ENCODE data around the gene NRXN3. TPM values are rescaled to one million over a fixed set of nuclear protein-coding genes. Genes with fewer than 3 reads are reported as not detected.

Gene NRXN3
- total RNA-seq, 4 donors from 2014 or later = 4.1 to 11.9 (median 5.8) TPM

DNA sequence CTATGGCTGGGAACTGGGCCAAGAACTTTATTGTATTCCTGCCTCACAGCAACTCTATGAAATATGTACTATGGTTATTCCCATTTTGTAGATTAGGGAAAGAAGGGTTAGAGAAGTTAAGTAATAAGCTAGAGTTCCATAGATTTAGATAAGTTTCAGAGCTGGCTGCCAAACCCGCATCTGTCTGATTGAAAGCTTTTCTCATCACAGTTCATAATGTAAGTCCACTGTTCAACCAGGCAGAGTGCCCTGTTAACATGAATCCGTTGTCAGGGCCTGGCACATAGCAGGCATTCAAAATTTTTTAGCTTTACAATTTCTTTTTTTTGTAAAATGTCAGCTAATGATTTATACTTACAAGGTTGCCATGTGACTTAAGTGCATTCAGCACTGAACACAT is 467.3 kb downstream of the NRXN3 start:
- intact Hi-C loops (cut with DNase I; ENCODE audit: low total_unique reads) = no loop called here
- Histone ChIP-seq H3K4me3 (no peak overlapping the region), H3K4me1 (no peaks in the 10 kb centered on the region), H3K9me3 (no peaks in the 10 kb centered on the region), H3K27me3 (no peaks in the 10 kb centered on the region), H3K27ac (no peak overlapping the region), H3K36me3 (no peaks in the 10 kb centered on the region)
- in situ Hi-C loops (cut with MboI; ENCODE audit: low pct_ligation_motif_present in 1 of 4, low pct_unique_long_range_greater_than_20kb in 1 of 4, low sequenced_read_pairs in 3 of 4) = no loop called here
- TF ChIP-seq EP300 (IDR thresholded peaks at IDR 0.05; ENCODE audit: low read depth) = no peak
- no peak for TF ChIP-seq POLR2AphosphoS5 (IDR thresholded peaks at IDR 0.05)
- no peak for TF ChIP-seq POLR2A (IDR thresholded peaks at IDR 0.05)
- TF ChIP-seq, protein P1, sequence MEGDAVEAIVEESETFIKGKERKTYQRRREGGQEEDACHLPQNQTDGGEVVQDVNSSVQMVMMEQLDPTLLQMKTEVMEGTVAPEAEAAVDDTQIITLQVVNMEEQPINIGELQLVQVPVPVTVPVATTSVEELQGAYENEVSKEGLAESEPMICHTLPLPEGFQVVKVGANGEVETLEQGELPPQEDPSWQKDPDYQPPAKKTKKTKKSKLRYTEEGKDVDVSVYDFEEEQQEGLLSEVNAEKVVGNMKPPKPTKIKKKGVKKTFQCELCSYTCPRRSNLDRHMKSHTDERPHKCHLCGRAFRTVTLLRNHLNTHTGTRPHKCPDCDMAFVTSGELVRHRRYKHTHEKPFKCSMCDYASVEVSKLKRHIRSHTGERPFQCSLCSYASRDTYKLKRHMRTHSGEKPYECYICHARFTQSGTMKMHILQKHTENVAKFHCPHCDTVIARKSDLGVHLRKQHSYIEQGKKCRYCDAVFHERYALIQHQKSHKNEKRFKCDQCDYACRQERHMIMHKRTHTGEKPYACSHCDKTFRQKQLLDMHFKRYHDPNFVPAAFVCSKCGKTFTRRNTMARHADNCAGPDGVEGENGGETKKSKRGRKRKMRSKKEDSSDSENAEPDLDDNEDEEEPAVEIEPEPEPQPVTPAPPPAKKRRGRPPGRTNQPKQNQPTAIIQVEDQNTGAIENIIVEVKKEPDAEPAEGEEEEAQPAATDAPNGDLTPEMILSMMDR (IDR thresholded peaks at IDR 0.05) = no peak
- DNase-seq = no peak
- WGBS, 2 donors (ENCODE audit: low coverage in 1 of 2) = 60 to 74% methylated on average over 2 of the region's 2 CpGs

DNA sequence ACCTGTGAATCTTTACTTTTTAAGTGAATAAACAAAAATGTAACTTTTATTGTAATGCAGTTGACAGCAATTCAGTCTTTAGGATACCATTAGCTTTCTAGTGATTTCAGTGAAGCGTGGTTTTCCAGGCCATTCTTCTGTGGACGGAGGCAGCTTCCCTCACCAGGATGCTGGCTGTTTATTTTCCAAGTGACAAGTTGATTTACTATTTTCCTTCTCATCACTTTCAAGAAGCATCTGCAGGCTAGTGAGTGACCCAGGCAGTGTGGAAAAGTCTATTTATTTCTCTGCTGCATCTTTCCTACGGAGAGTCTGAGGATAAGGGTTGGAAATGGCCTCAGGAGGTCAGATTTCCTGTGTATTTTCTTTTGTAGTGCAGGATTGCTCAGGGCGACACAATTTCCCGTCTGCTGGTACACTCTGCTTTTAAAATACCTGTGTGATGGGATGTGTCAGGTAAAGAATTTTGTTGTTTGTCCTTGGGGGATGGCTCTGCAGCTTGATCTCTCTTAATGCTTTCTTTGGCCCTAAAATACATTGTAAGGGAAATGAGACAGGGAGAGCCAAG is 467.8 kb downstream of the NRXN3 start:
- intact Hi-C loops (cut with DNase I; ENCODE audit: low total_unique reads) (no loop called here), in situ Hi-C loops (cut with MboI; ENCODE audit: low pct_ligation_motif_present in 1 of 4, low pct_unique_long_range_greater_than_20kb in 1 of 4, low sequenced_read_pairs in 3 of 4) (no loop called here)
- Histone ChIP-seq H3K4me1 (no peaks in the 10 kb centered on the region), H3K36me3 (no peaks in the 10 kb centered on the region), H3K4me3 (no peak overlapping the region), H3K27ac (no peak overlapping the region), H3K9me3 (no peaks in the 10 kb centered on the region), H3K27me3 (no peaks in the 10 kb centered on the region)
- no peak for DNase-seq
- WGBS, 2 donors (ENCODE audit: low coverage in 1 of 2) = 51 to 52% methylated on average over 4 to 5 of the region's 5 CpGs
- TF ChIP-seq POLR2A (IDR thresholded peaks at IDR 0.05) (no peak), EP300 (IDR thresholded peaks at IDR 0.05; ENCODE audit: low read depth) (no peak), POLR2AphosphoS5 (IDR thresholded peaks at IDR 0.05) (no peak)
- TF ChIP-seq, protein P1 (IDR thresholded peaks at IDR 0.05) = no peak

DNA sequence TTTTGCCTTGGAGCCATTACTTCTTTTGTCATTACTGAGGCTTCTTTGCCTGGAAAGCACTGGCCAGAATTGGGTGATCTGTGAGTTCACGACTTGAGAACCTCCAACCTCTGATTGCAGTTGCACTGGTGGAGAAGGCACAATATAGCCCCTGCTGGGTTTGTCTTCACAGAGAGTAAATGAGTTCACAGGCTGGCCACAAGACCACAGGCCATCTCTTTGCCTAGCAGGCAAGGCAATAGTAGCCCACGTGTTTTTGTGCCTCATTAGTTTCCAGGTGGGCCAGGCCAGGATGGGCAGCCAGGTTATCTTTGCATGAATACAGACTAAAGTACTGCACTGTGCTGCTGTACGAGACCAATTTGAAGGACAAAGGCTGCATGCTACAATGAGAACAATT is 468.8 kb downstream of the NRXN3 start:
- in situ Hi-C loops (cut with MboI; ENCODE audit: low pct_ligation_motif_present in 1 of 4, low pct_unique_long_range_greater_than_20kb in 1 of 4, low sequenced_read_pairs in 3 of 4) = no loop called here
- 0 to 68% methylated on average over 1 to 3 of the region's 3 CpGs for WGBS, 2 donors (ENCODE audit: low coverage in 1 of 2)

DNA sequence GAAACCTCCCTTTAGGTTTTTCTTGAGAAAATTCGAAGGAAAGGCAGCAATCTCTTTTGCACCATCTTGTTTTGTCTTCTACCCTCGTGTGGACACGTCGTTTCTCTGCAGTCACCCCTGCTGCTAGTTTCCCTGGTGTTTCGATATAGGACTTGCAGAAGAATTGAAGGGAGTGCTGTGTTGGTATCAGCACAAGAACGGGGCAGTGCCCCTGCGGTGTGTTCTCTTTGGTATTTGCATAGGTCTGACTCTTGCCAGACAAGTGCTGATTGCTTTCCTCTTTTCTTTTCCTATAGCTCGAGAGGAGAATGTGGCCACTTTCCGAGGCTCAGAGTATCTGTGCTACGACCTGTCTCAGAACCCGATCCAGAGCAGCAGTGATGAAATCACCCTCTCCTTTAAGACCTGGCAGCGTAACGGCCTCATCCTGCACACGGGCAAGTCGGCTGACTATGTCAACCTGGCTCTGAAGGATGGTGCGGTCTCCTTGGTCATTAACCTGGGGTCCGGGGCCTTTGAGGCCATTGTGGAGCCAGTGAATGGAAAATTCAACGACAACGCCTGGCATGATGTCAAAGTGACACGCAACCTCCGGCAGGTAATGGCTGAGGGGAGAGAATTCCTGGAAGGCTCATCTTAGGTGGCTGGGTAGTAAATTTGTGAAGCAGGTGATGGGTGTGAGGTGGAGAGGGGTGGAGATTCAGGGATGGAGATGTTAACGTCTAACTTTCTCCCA is 474.8 kb downstream of the NRXN3 start:
- no peaks in the 10 kb centered on the region for H3K36me3 ChIP-seq
- no peak overlapping the region for H3K27ac ChIP-seq
- intact Hi-C loops (cut with DNase I; ENCODE audit: low total_unique reads) = no loop called here
- H3K27me3 ChIP-seq = no peaks in the 10 kb centered on the region
- H3K4me1 ChIP-seq = no peaks in the 10 kb centered on the region
- H3K9me3 ChIP-seq = no peaks in the 10 kb centered on the region
- TF ChIP-seq EP300 (IDR thresholded peaks at IDR 0.05; ENCODE audit: low read depth) (no peak), POLR2A (IDR thresholded peaks at IDR 0.05) (no peak)
- TF ChIP-seq, protein P1 (IDR thresholded peaks at IDR 0.05) = no peak
- DNase-seq = no peak
- no peak overlapping the region for H3K4me3 ChIP-seq
- in situ Hi-C loops (cut with MboI; ENCODE audit: low pct_ligation_motif_present in 1 of 4, low pct_unique_long_range_greater_than_20kb in 1 of 4, low sequenced_read_pairs in 3 of 4) = no loop called here
- 44 to 82% methylated on average over 11 to 22 of the region's 22 CpGs for WGBS, 2 donors (ENCODE audit: low coverage in 1 of 2)

More for the DNA sequence above, 468.8 kb downstream of the NRXN3 start:
- Histone ChIP-seq H3K27me3 (no peaks in the 10 kb centered on the region), H3K27ac (no peak overlapping the region), H3K36me3 (no peaks in the 10 kb centered on the region), H3K4me1 (no peaks in the 10 kb centered on the region), H3K9me3 (no peaks in the 10 kb centered on the region), H3K4me3 (no peak overlapping the region)
- no peak for DNase-seq
- TF ChIP-seq POLR2A (IDR thresholded peaks at IDR 0.05) = no peak
- no peak for TF ChIP-seq POLR2AphosphoS5 (IDR thresholded peaks at IDR 0.05)
- TF ChIP-seq, protein P1 (IDR thresholded peaks at IDR 0.05) = no peak
- TF ChIP-seq EP300 (IDR thresholded peaks at IDR 0.05; ENCODE audit: low read depth) = no peak
- intact Hi-C loops (cut with DNase I; ENCODE audit: low total_unique reads) = no loop called here
